ENCODE data around the gene NDFIP1. TPM values are rescaled to one million over a fixed set of nuclear protein-coding genes. Genes with fewer than 3 reads are reported as not detected.

Gene NDFIP1
- total RNA-seq, 4 donors from 2014 or later, result 185 to 351 (median 297) TPM

DNA sequence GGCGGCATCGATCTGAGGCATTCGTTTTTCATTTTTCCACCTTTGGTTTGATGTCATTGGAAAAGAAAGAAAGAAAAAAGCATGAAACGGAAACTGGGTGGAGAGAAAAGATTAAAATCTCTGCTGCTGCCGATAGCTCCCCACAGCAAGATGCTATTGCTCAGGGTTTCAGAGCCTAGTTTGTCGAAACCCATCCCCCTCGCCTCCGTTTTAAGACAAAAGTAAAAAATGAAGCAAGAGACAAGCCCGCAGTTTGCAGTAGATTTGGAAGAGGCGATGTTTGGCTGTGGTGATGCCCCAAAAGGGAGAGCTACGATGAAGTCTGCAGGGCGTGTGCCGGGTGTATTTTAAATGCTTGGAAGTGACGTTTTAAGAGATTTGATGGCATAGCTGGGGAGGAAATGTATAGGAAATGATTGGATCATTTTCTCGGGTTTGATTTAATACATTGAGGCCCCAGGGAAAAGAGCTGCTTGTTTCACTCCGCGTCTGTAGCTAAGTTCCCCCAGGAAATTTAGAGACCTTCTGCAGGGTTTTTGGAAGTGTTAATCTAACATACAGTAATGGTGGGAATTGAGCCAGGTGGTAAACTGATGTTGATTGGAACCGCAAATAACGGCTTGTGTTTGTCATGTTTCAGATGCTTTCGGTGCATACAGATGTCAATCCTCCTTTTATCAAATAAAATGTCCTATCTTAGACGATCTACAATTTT, 909 bp downstream of the NDFIP1 start:
- no peak for TF ChIP-seq POLR2A (IDR thresholded peaks at IDR 0.05)
- TF ChIP-seq, protein P1, sequence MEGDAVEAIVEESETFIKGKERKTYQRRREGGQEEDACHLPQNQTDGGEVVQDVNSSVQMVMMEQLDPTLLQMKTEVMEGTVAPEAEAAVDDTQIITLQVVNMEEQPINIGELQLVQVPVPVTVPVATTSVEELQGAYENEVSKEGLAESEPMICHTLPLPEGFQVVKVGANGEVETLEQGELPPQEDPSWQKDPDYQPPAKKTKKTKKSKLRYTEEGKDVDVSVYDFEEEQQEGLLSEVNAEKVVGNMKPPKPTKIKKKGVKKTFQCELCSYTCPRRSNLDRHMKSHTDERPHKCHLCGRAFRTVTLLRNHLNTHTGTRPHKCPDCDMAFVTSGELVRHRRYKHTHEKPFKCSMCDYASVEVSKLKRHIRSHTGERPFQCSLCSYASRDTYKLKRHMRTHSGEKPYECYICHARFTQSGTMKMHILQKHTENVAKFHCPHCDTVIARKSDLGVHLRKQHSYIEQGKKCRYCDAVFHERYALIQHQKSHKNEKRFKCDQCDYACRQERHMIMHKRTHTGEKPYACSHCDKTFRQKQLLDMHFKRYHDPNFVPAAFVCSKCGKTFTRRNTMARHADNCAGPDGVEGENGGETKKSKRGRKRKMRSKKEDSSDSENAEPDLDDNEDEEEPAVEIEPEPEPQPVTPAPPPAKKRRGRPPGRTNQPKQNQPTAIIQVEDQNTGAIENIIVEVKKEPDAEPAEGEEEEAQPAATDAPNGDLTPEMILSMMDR (IDR thresholded peaks at IDR 0.05), result no peak
- intact Hi-C loops (cut with DNase I), result no loop called here
- peak overlapping the region; percentile 37 to 97 (median 96) for H3K4me3 ChIP-seq (replicated peaks in 1 of 3)
- peak overlapping the region; percentile 99 to 100 (median 100) for H3K27ac ChIP-seq
- H3K27me3 ChIP-seq, result no peaks in the 10 kb centered on the region
- 1% methylated on average over 21 of the region's 21 CpGs for WGBS, 2 donors
- H3K4me1 ChIP-seq, result peaks cover 17 to 29% of the 10 kb centered on the region in 2 donors
- DNase-seq, result peak in 1 of 2 donors; percentile 39
- no peaks in the 10 kb centered on the region for H3K9me3 ChIP-seq
- no peaks in the 10 kb centered on the region for H3K36me3 ChIP-seq

DNA sequence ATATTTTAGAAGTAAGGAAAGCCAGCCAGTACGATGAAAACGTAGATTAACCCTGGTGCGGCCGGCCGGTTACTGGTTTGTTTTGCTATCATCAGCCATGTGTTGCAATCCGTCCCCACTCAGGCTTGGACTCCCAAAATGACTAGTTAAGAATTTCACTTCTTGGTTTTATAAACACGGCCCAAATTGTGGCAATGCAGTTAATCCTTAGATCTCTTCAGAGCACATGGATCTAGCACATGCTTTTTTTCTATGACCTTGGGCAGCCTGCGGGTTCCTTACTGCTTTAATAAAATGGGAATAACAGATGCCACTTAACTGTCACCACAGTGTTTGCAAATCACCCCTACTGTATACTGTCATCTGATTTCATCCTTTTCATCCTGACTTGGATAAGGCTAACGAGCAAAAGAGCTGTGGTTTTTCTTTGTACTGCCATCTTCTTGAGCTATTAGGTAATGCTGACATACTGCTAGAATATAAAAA, 1.5 kb downstream of the NDFIP1 start:
- WGBS, 2 donors, result 3 to 4% methylated on average over 9 of the region's 9 CpGs
- intact Hi-C loops (cut with DNase I), result no loop called here
- H3K36me3 ChIP-seq, result no peaks in the 10 kb centered on the region
- no peaks in the 10 kb centered on the region for H3K9me3 ChIP-seq
- H3K27ac ChIP-seq, result peak overlapping the region; percentile 20 to 100 (median 100)
- peak overlapping the region; percentile 37 to 97 (median 96) for H3K4me3 ChIP-seq (replicated peaks in 1 of 3)
- DNase-seq, result peak in 1 of 2 donors; percentile 63
- peak in 1 of 2 donors; percentile 24 for TF ChIP-seq POLR2A (IDR thresholded peaks at IDR 0.05)
- TF ChIP-seq, protein P1 (IDR thresholded peaks at IDR 0.05), result peak in 1 of 6 experiments; percentile 8
- H3K4me1 ChIP-seq, result peaks cover 17 to 35% of the 10 kb centered on the region in 2 donors
- no peaks in the 10 kb centered on the region for H3K27me3 ChIP-seq

DNA sequence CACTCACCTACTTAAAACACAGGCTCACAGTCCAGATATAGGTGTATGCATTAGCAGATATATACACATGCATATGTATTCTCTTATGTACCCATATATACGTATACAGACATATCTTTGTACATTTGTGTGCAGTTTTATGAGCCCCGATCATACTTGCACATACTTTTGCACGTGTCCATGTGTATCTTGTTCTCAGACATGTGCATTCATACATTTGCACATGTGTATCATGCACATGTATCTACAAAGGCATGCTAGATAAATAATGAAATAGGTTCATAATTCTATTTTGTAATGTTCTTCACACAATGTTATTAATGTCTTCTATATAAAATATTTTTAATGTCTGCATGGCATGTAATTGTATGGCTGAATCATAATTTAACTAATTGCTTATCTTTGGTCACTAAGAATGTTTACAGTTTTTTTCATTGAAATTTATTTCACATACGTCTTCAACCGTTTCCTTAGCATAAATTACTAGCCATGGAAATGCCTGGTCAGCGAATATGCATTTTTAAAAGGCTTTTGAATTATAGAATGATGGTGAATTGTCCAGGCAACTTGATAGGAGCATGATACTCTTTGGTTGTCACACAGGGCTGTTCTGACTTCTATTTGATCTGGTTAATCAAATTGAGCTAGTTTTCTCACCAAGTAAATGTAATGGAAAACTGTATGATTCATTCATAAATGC, 2.6 kb downstream of the NDFIP1 start:
- Histone ChIP-seq H3K36me3 (no peaks in the 10 kb centered on the region), H3K9me3 (no peaks in the 10 kb centered on the region), H3K27me3 (no peaks in the 10 kb centered on the region), H3K4me3 (replicated peaks in 1 of 3) (no peak overlapping the region), H3K4me1 (peaks cover 17 to 37% of the 10 kb centered on the region in 2 donors), H3K27ac (peak overlapping the region in 2 of 3 donors; percentile 100)
- no peak for TF ChIP-seq POLR2A (IDR thresholded peaks at IDR 0.05)
- TF ChIP-seq, protein P1 (IDR thresholded peaks at IDR 0.05), result no peak
- intact Hi-C loops (cut with DNase I), result no loop called here
- no peak for DNase-seq
- 74 to 85% methylated on average over 6 of the region's 6 CpGs for WGBS, 2 donors

DNA sequence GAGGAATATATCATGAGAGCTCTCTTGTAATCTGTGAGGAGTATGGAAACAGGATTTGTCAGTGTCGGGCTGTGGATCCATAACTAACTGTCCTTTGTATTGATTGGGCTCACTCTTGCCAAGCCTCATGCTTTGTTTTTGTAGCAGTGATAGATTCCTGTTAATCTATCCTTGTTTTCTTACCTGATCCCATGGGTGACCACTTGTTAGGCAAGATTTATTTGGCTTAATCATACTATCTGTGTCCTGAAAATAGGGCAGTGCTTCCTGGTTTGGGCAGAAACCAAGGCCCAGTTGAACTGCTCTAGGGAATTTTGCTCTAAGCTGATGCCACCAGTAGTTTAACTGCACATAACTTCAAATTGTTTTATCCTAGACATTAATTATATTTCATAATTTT, 6.1 kb downstream of the NDFIP1 start:
- Histone ChIP-seq H3K4me1 (peaks cover 14 to 63% of the 10 kb centered on the region in 2 donors), H3K27me3 (no peaks in the 10 kb centered on the region), H3K4me3 (replicated peaks in 1 of 3) (no peak overlapping the region), H3K36me3 (no peaks in the 10 kb centered on the region), H3K27ac (no peak overlapping the region), H3K9me3 (no peaks in the 10 kb centered on the region)
- 80 to 92% methylated on average over 1 of the region's 1 CpG for WGBS, 2 donors
- TF ChIP-seq POLR2A (IDR thresholded peaks at IDR 0.05), result no peak
- TF ChIP-seq, protein P1 (IDR thresholded peaks at IDR 0.05), result no peak
- no peak for DNase-seq
- intact Hi-C loops (cut with DNase I), result no loop called here
